GM18511 (cell line): Measurements from ENCODE around the gene FAIM2.

ENCODE experiments used
- ATAC-seq: cut with Tn5 transposase; IDR thresholded peaks from one replicate; pipeline ENCODE4 v1.9.1; 2021; ENCODE audit warnings: mild to moderate bottlenecking, moderate library complexity; ENCODE audit not compliant: unreplicated experiment

Gene FAIM2

GRCh38 chr12:49903700-49904423, at the start of gene FAIM2:
FAIM2 (minus strand) TSS chr12:49903900; CDS start chr12:49903792, 108 bp downstream.
- no peak for ATAC-seq

- ATAC-seq, result no peak
Observed at GRCh38 chr12:49953151-49953550, 49.5 kb upstream of the FAIM2 start.

- no peak for ATAC-seq
Observed at GRCh38 chr12:49952391-49953055, 48.8 kb upstream of the FAIM2 start.

GRCh38 chr12:49951411-49952240, 47.9 kb upstream of the FAIM2 start:
- ATAC-seq, result no peak

- ATAC-seq, result no peak
Observed at GRCh38 chr12:49950273-49951251, 46.9 kb upstream of the FAIM2 start, which contains the start of gene AQP2. AQP2 (plus strand) TSS chr12:49950737; CDS start chr12:49950831, 94 bp downstream.

- ATAC-seq, result no peak
Observed at GRCh38 chr12:49949866-49950265, 46.2 kb upstream of the FAIM2 start.

- no peak for ATAC-seq
Observed at GRCh38 chr12:49948866-49949845, 45.5 kb upstream of the FAIM2 start.

GRCh38 chr12:49947593-49948226, 44.0 kb upstream of the FAIM2 start:
- ATAC-seq, result no peak

- ATAC-seq, result no peak
Observed at GRCh38 chr12:49946497-49946896, 42.8 kb upstream of the FAIM2 start.

- ATAC-seq, result no peak
Observed at GRCh38 chr12:49946086-49946485, 42.4 kb upstream of the FAIM2 start.

- ATAC-seq, result peak; percentile 82
Observed at GRCh38 chr12:49945394-49946080, 41.8 kb upstream of the FAIM2 start.

- no peak for ATAC-seq
Observed at GRCh38 chr12:49944718-49945117, 41.0 kb upstream of the FAIM2 start.

- ATAC-seq, result no peak
Observed at GRCh38 chr12:49944046-49944445, 40.3 kb upstream of the FAIM2 start.

GRCh38 chr12:49943625-49943960, 39.9 kb upstream of the FAIM2 start:
- ATAC-seq, result no peak

GRCh38 chr12:49942921-49943624, 39.4 kb upstream of the FAIM2 start:
- ATAC-seq, result no peak

- ATAC-seq, result no peak
Observed at GRCh38 chr12:49942512-49942893, 38.8 kb upstream of the FAIM2 start.
